ENCODE measurements around the gene SUPT5H.

The SUPT5H gene

GRCh38 chr19:39514840-39515550, 69.6 kb downstream of the SUPT5H start, which contains the start of gene SELENOV:
Gene SELENOV (plus strand): TSS chr19:39515139. CDS start chr19:39515213, 74 bp downstream.
- H3K4me3 ChIP-seq (ENCODE audit: low read depth, low read length): peak within 1 kb of the TSS; percentile 49; the same call in 1 of the 2 replicates

GRCh38 chr19:39515551-39516191, 70.3 kb downstream of the SUPT5H start:
- Histone ChIP-seq H3K36me3 (ENCODE audit: insufficient read depth, low read length) (no peaks in the 10 kb centered on the region), H3K27ac (ENCODE audit: low read depth, low read length) (no peak overlapping the region), H3K4me3 (ENCODE audit: low read depth, low read length) (peak overlapping the region; percentile 49; the same call in 1 of the 2 replicates), H2AFZ (ENCODE audit: low read length, unreplicated experiment) (no peak overlapping the region), H3K27me3 (ENCODE audit: insufficient read depth, low read length) (peaks cover 34% of the 10 kb centered on the region), H3K4me1 (ENCODE audit: control insufficient read depth, insufficient read depth, low read length, unreplicated experiment) (no peaks in the 10 kb centered on the region), H3K79me2 (ENCODE audit: control insufficient read depth, insufficient read depth, low read length, unreplicated experiment) (no peaks in the 10 kb centered on the region)

More at GRCh38 chr19:39514840-39515550, 69.6 kb downstream of the SUPT5H start, which contains the start of gene SELENOV:
- no peaks in the 10 kb centered on the region for H3K4me1 ChIP-seq (ENCODE audit: control insufficient read depth, insufficient read depth, low read length, unreplicated experiment)
- no peak within 1 kb of the TSS for H3K27ac ChIP-seq (ENCODE audit: low read depth, low read length)
- H3K27me3 ChIP-seq (ENCODE audit: insufficient read depth, low read length): peaks cover 34% of the 10 kb centered on the region
- no peaks in the 10 kb centered on the region for H3K36me3 ChIP-seq (ENCODE audit: insufficient read depth, low read length)
- no peak within 1 kb of the TSS for H2AFZ ChIP-seq (ENCODE audit: low read length, unreplicated experiment)
- no peaks in the 10 kb centered on the region for H3K79me2 ChIP-seq (ENCODE audit: control insufficient read depth, insufficient read depth, low read length, unreplicated experiment)

- Histone ChIP-seq H2AFZ (ENCODE audit: low read length, unreplicated experiment) (no peak overlapping the region), H3K36me3 (ENCODE audit: insufficient read depth, low read length) (no peaks in the 10 kb centered on the region), H3K4me3 (ENCODE audit: low read depth, low read length) (no peak overlapping the region), H3K27ac (ENCODE audit: low read depth, low read length) (no peak overlapping the region), H3K27me3 (ENCODE audit: insufficient read depth, low read length) (peaks cover 34% of the 10 kb centered on the region), H3K4me1 (ENCODE audit: control insufficient read depth, insufficient read depth, low read length, unreplicated experiment) (no peaks in the 10 kb centered on the region), H3K79me2 (ENCODE audit: control insufficient read depth, insufficient read depth, low read length, unreplicated experiment) (no peaks in the 10 kb centered on the region)
Measured at GRCh38 chr19:39516270-39516669, 70.9 kb downstream of the SUPT5H start.

- Histone ChIP-seq H3K27me3 (ENCODE audit: insufficient read depth, low read length) (peaks cover 34% of the 10 kb centered on the region), H3K4me3 (ENCODE audit: low read depth, low read length) (no peak overlapping the region), H2AFZ (ENCODE audit: low read length, unreplicated experiment) (no peak overlapping the region)
Measured at GRCh38 chr19:39517432-39517831, 72.0 kb downstream of the SUPT5H start.

GRCh38 chr19:39518458-39518857, 73.1 kb downstream of the SUPT5H start:
- H3K27me3 ChIP-seq (ENCODE audit: insufficient read depth, low read length): peaks cover 28% of the 10 kb centered on the region
- no peaks in the 10 kb centered on the region for H3K79me2 ChIP-seq (ENCODE audit: control insufficient read depth, insufficient read depth, low read length, unreplicated experiment)
- no peaks in the 10 kb centered on the region for H3K36me3 ChIP-seq (ENCODE audit: insufficient read depth, low read length)
- H3K4me3 ChIP-seq (ENCODE audit: low read depth, low read length): no peak overlapping the region
- H3K27ac ChIP-seq (ENCODE audit: low read depth, low read length): no peak overlapping the region
- H2AFZ ChIP-seq (ENCODE audit: low read length, unreplicated experiment): no peak overlapping the region
- no peaks in the 10 kb centered on the region for H3K4me1 ChIP-seq (ENCODE audit: control insufficient read depth, insufficient read depth, low read length, unreplicated experiment)

More at GRCh38 chr19:39517432-39517831, 72.0 kb downstream of the SUPT5H start:
- no peaks in the 10 kb centered on the region for H3K79me2 ChIP-seq (ENCODE audit: control insufficient read depth, insufficient read depth, low read length, unreplicated experiment)
- H3K27ac ChIP-seq (ENCODE audit: low read depth, low read length): no peak overlapping the region
- no peaks in the 10 kb centered on the region for H3K4me1 ChIP-seq (ENCODE audit: control insufficient read depth, insufficient read depth, low read length, unreplicated experiment)
- no peaks in the 10 kb centered on the region for H3K36me3 ChIP-seq (ENCODE audit: insufficient read depth, low read length)

- no peak overlapping the region for H3K4me3 ChIP-seq (ENCODE audit: low read depth, low read length)
- no peaks in the 10 kb centered on the region for H3K36me3 ChIP-seq (ENCODE audit: insufficient read depth, low read length)
- no peak overlapping the region for H3K27ac ChIP-seq (ENCODE audit: low read depth, low read length)
- no peak overlapping the region for H2AFZ ChIP-seq (ENCODE audit: low read length, unreplicated experiment)
- H3K27me3 ChIP-seq (ENCODE audit: insufficient read depth, low read length): peaks cover 25% of the 10 kb centered on the region
- H3K79me2 ChIP-seq (ENCODE audit: control insufficient read depth, insufficient read depth, low read length, unreplicated experiment): no peaks in the 10 kb centered on the region
- no peaks in the 10 kb centered on the region for H3K4me1 ChIP-seq (ENCODE audit: control insufficient read depth, insufficient read depth, low read length, unreplicated experiment)
Measured at GRCh38 chr19:39518975-39519374, 73.6 kb downstream of the SUPT5H start.

GRCh38 chr19:39520541-39521484, 75.4 kb downstream of the SUPT5H start:
- Histone ChIP-seq H3K4me1 (ENCODE audit: control insufficient read depth, insufficient read depth, low read length, unreplicated experiment) (no peaks in the 10 kb centered on the region), H3K27ac (ENCODE audit: low read depth, low read length) (no peak overlapping the region), H3K36me3 (ENCODE audit: insufficient read depth, low read length) (no peaks in the 10 kb centered on the region), H3K79me2 (ENCODE audit: control insufficient read depth, insufficient read depth, low read length, unreplicated experiment) (no peaks in the 10 kb centered on the region), H3K4me3 (ENCODE audit: low read depth, low read length) (no peak overlapping the region), H2AFZ (ENCODE audit: low read length, unreplicated experiment) (no peak overlapping the region), H3K27me3 (ENCODE audit: insufficient read depth, low read length) (peaks cover 6% of the 10 kb centered on the region)

- Histone ChIP-seq H3K79me2 (ENCODE audit: control insufficient read depth, insufficient read depth, low read length, unreplicated experiment) (no peaks in the 10 kb centered on the region), H3K36me3 (ENCODE audit: insufficient read depth, low read length) (no peaks in the 10 kb centered on the region), H3K27ac (ENCODE audit: low read depth, low read length) (no peak overlapping the region), H3K4me1 (ENCODE audit: control insufficient read depth, insufficient read depth, low read length, unreplicated experiment) (no peaks in the 10 kb centered on the region), H3K27me3 (ENCODE audit: insufficient read depth, low read length) (no peaks in the 10 kb centered on the region), H3K4me3 (ENCODE audit: low read depth, low read length) (no peak overlapping the region), H2AFZ (ENCODE audit: low read length, unreplicated experiment) (no peak overlapping the region)
Measured at GRCh38 chr19:39524495-39524894, 79.1 kb downstream of the SUPT5H start.

- no peaks in the 10 kb centered on the region for H3K36me3 ChIP-seq (ENCODE audit: insufficient read depth, low read length)
- no peak overlapping the region for H2AFZ ChIP-seq (ENCODE audit: low read length, unreplicated experiment)
- no peaks in the 10 kb centered on the region for H3K79me2 ChIP-seq (ENCODE audit: control insufficient read depth, insufficient read depth, low read length, unreplicated experiment)
- no peak overlapping the region for H3K27ac ChIP-seq (ENCODE audit: low read depth, low read length)
- H3K27me3 ChIP-seq (ENCODE audit: insufficient read depth, low read length): no peaks in the 10 kb centered on the region
- no peaks in the 10 kb centered on the region for H3K4me1 ChIP-seq (ENCODE audit: control insufficient read depth, insufficient read depth, low read length, unreplicated experiment)
- H3K4me3 ChIP-seq (ENCODE audit: low read depth, low read length): no peak overlapping the region
Measured at GRCh38 chr19:39525205-39525604, 79.8 kb downstream of the SUPT5H start.
